HG02642 (cell line): ENCODE measurements around the gene AGAP9.
"Not testable (repeated sequence)": the region's sequence is repeated elsewhere in the genome, so short reads cannot be mapped to it uniquely, and the experiment has no call there.

Experiments
- ATAC-seq: cut with Tn5 transposase; IDR thresholded peaks from one replicate; pipeline ENCODE4 v1.9.1; 2021; ENCODE audit warnings: mild to moderate bottlenecking; ENCODE audit not compliant: unreplicated experiment, poor library complexity

The AGAP9 gene

GRCh38 chr10:47458466-47459154 is 64.8 kb downstream of the AGAP9 start:
- no peak for ATAC-seq

DNA sequence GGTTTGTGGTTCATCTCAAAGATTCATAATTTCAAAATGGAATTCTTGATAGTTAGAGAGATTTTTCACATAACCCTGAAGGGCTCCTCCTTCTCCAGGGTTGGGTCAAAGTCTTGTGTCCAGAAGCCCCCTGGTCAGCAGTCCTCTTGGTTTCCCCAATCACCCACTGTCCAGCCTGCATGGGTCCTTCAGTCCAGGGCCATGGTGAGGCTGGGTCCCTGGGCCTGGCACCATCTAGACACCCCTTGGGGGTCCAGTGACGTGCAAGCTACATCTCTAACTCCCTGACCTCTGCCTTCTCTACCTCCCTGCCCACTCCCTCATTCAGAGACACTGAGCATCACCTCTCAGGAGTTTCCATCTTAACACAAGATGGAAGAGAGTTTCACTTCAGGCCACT is 65.6 kb downstream of the AGAP9 start:
- no peak for ATAC-seq

DNA sequence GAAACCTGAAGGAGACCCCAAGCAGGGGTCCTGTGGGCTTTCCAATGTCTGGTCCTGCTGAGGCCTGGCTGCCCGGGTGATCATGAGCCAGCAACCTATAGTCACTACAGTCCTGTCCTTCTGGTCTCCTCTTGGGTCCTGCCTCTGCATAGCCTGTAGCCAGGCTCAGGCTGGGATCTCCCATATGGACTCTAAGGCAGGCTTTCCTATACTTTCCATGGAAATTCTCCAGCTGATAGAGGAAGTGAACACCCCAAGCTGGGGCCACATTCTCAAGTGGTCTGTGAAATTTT is 66.0 kb downstream of the AGAP9 start:
- no peak for ATAC-seq

DNA sequence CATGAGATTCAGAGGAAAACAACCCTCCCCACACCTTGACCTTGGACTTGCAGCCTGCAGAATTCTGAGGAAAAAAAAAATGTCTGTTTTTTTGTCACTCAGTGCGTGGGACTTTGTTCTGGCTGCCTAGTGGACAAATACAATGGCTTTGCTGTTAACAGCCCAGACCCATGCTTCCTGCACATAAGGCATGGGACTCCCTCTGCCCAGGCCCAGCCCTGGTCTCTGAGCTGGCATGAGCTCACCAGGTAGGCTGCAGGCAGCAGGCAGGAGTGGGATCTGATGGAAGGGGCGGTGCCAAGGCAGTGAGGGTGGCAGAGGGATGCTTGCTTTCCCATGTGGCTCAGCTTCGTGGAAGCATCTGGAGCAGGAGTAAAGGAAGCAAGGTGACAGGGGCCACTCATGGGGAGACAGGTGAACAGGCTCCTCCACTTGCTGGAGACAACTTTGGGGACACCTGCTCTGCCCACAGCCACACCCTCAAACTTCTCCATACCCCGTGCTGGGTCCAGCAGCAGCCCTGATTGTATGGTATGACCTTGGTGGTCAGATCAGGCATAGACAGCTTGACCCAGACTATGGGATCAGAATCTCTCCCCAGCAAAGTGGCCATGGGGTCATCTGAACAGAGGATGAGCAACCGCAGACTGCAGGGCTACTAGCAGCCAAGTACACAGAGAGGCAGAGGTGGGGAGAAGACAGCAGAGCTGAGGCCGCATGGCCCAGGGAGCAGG is 66.5 kb downstream of the AGAP9 start:
- no peak for ATAC-seq

- ATAC-seq: no peak
Observed at GRCh38 chr10:47456079-47456785, 67.2 kb downstream of the AGAP9 start.

DNA sequence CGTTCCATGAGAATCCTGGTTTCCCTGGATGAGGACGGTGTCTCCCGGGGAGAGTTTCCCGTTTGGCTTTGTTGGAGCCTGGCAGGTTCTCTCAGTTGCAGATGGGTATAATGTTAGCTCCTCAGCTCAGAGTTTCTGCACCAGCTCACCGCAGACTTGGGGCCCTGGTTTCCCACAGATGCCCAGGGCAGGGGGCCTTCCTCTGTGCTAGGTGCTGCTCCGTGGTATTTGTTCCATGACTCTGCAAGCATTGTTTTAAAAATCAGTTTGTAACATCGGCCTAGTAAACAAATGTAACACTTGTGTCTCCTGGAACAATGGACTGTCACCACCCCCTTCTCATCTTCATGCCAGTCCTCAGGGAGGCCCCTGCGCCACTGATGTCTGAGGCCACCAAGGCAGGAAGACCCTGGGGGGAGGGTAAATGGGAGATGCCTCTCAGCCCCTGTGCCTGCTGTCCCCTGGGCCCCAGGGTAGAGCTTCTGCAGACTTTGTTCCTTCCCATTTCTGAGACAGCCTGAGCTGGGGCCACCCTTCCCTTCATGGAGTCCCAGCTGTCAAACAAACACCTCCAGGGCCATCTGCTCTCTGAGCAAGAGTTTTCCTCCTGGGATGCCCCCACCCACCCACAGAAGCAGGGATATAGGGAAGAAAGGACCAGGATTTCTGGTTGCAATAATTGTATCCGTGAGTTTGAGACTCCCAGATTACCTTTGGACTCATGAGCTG is 67.9 kb downstream of the AGAP9 start:
- ATAC-seq: not testable (repeated sequence)

DNA sequence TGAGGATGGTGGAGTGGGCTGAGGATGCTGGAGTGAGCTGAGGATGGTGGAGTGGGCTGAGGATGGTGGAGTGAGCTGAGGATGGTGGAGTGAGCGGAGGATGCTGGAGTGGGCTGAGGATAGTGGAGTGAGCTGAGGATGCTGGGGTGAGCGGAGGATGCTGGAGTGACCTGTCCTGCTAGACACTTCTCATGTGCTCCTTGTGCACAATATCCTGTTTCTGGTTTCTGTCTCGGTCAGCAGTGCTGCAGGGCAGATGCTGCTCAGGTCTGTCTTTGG is 68.7 kb downstream of the AGAP9 start:
- ATAC-seq: no peak

DNA sequence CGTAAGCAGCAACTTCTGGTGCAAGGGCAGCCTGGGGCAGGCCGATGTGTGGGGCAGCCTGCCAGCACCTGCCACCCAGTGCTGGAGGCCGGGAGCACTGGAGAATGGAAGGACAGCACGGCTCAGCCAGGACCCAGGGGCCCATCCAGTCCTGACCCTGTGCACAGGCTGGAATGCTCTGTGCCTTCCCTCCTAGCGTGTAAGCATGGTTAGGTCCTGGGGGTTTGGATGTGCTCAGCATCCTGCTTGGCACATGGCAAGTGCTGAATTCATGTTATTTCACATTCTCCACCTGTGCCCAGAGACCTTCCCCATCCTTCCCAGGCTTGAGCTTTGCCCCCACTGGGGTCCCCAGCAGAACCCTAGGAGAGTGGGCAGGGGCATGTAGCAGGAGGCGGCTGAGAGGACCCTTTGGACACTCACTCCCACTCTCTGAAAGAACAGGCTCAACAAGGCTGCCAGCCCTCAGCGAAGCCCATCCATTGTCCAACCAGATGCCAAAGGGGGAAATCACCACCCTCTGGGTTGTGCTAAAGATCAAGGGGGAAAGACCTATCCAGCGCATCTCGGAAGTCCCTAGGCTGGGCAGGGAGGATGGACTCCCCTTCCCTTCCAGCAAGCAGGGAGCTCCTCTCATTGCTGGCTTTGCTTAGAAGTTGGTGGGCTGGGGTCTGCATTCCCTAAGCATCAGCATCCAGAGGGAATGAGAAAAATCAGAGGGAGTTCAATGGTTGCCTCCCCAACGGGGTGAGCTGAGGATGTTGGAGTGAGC is 69.2 kb downstream of the AGAP9 start:
- ATAC-seq: no peak

DNA sequence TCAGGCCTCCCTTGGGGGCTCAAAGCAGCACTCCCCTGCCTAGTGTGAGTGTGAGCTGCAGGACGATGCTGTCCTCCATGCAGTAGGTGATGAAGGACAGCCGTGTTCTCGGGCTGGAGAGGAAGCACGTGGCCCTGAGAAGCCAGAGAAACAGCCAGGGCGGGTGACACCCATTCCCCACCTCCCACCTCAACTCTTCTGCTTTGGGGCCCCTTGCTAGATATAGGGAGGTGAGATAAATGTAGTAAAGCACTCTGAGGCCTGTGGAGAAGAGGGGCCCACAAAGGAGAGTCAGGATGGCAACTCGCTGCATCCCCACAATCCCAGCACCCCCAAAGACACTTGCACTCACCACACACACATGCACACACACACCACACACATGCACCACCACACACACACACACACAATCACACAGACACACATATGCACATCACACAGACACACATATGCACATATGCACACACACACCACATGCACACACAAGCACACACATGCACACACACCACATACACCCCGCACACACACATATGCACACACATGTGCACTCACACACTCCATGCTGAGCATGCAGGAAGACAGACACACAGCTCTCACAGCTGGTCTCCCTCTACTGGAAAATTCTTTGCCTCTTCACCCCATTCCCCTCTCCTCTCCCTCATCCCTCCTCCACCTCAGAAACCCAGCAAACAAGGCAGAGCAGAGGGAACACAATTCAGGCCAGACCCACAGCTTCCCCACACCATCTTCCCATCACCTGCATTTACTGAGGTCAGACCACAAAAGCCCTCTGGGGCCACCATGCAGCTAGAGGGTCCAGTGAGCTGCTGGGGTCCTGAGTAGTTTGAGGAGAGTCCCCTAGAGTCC is 70.1 kb downstream of the AGAP9 start:
- no peak for ATAC-seq

DNA sequence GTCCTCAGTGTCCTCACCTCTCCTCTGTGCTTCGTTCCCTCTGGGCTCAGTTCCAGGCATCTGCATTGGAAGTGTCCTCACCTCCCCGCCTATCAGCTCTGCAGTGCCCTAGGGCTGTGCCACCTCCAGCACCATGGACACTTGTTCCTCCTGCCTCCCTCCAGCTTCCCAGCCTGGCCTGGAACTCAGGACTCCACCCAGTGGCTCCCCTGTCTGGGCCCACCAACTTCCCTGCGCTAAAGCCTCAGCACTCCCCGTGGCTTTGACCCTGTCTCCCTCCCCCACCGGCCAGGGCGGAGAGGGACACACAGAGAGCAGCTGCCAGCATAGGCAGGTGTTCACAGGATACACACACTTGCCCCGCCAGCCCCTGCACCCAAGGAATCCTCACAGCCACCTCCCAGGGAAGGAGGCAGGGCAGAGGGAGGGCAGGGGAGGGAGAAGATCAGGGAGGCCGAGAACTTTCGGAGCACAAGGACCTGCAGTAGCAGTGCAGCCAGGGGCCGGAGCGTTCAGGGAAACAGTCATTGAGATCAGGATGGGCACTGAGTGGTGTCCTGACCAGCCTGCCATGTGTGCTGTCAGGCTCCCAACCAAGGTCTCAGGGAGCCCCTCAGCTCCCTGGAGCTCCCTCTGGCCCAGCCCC is 70.8 kb downstream of the AGAP9 start:
- ATAC-seq: no peak

GRCh38 chr10:47451998-47452494 is 71.4 kb downstream of the AGAP9 start:
- ATAC-seq: no peak
